Measurements from ENCODE around the gene C1QTNF6. TPM values are rescaled to one million over a fixed set of nuclear protein-coding genes. Genes with fewer than 3 reads are reported as not detected.

Gene C1QTNF6
- polyA plus RNA-seq, 2 of the 4 experiments (the other 2 are of a cell fraction): 18.6 to 24.5 TPM

- no peaks in the 10 kb centered on the region for H3K9me3 ChIP-seq
- DNase-seq (ENCODE audit: low read depth in 1 of 2, low spot score in 1 of 2): peak; percentile 74 to 97
- ATAC-seq: peak; percentile 49 to 86
- H3K27ac ChIP-seq: peak overlapping the region; percentile 99 to 100
- H3K4me1 ChIP-seq: peaks cover 52% of the 10 kb centered on the region
- peak; percentile 86 for TF ChIP-seq MYC (IDR thresholded peaks at IDR 0.05; ENCODE audit: borderline replicate concordance, low read length)
- TF ChIP-seq E2F6 (IDR thresholded peaks at IDR 0.05; ENCODE audit: borderline replicate concordance, low read depth): peak; percentile 86
- TF ChIP-seq NPAS2 (CRISPR knock-in tag; IDR thresholded peaks at IDR 0.05; ENCODE audit: borderline replicate concordance): no peak
- TF ChIP-seq JUN (IDR thresholded peaks at IDR 0.05): peak; percentile 66 to 69; a peak in 4 of 5 replicates
- TF ChIP-seq RNF2 (IDR thresholded peaks at IDR 0.05; ENCODE audit: borderline replicate concordance, low read depth): 0 out of 2 replicates have a peak, but pooled peaks have one; percentile 68
- peak; percentile 80; the same call in 1 of the 2 replicates for TF ChIP-seq HOXB5 (CRISPR knock-in tag; IDR thresholded peaks at IDR 0.05)
- no peak for TF ChIP-seq KDM1A (IDR thresholded peaks at IDR 0.05; ENCODE audit: low read depth)
- no peak for TF ChIP-seq CEBPB (IDR thresholded peaks at IDR 0.05)
- peak; percentile 57 to 76 for TF ChIP-seq RAD21 (conservative IDR thresholded peaks at IDR 0.05 in 1 of 2, IDR thresholded peaks at IDR 0.05 in 1 of 2)
- TF ChIP-seq ZFP36 (IDR thresholded peaks at IDR 0.05; ENCODE audit: borderline replicate concordance, partially characterized antibody): no peak
- TF ChIP-seq CHD2 (IDR thresholded peaks at IDR 0.05; ENCODE audit: low read length, partially characterized antibody): no peak
- no peak for TF ChIP-seq TP53 (CRISPR knock-in tag; IDR thresholded peaks at IDR 0.05)
- TF ChIP-seq, protein P1, sequence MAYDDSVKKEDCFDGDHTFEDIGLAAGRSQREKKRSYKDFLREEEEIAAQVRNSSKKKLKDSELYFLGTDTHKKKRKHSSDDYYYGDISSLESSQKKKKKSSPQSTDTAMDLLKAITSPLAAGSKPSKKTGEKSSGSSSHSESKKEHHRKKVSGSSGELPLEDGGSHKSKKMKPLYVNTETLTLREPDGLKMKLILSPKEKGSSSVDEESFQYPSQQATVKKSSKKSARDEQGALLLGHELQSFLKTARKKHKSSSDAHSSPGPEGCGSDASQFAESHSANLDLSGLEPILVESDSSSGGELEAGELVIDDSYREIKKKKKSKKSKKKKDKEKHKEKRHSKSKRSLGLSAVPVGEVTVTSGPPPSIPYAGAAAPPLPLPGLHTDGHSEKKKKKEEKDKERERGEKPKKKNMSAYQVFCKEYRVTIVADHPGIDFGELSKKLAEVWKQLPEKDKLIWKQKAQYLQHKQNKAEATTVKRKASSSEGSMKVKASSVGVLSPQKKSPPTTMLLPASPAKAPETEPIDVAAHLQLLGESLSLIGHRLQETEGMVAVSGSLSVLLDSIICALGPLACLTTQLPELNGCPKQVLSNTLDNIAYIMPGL (CRISPR knock-in tag; IDR thresholded peaks at IDR 0.05; ENCODE audit: borderline replicate concordance): no peak
- peak; percentile 58; the same call in 1 of the 2 replicates for TF ChIP-seq RARB (CRISPR knock-in tag; IDR thresholded peaks at IDR 0.05)
- peak; percentile 72 for TF ChIP-seq SMC3 (IDR thresholded peaks at IDR 0.05)
- peak; percentile 73 for TF ChIP-seq POLR2A (IDR thresholded peaks at IDR 0.05; ENCODE audit: low read length)
- TF ChIP-seq RCOR1 (IDR thresholded peaks at IDR 0.05; ENCODE audit: low read depth, low read length): no peak
- no peak for TF ChIP-seq FOSL2 (IDR thresholded peaks at IDR 0.05)
- 0 out of 2 replicates have a peak, but pooled peaks have one; percentile 10 for TF ChIP-seq FOSL2 (CRISPR knock-in tag; IDR thresholded peaks at IDR 0.05)
- peak; percentile 85 for TF ChIP-seq HOXB13 (CRISPR knock-in tag; IDR thresholded peaks at IDR 0.05; ENCODE audit: low read depth)
- TF ChIP-seq CTCF (IDR thresholded peaks at IDR 0.05): peak; percentile 78
- TF ChIP-seq ZSCAN20 (CRISPR knock-in tag; IDR thresholded peaks at IDR 0.05): no peak
- TF ChIP-seq JUNB (IDR thresholded peaks at IDR 0.05): no peak
- peak; percentile 63; the same call in 1 of the 2 replicates for TF ChIP-seq PHF8 (IDR thresholded peaks at IDR 0.05; ENCODE audit: borderline replicate concordance, low read depth)
- TF ChIP-seq, protein P2, sequence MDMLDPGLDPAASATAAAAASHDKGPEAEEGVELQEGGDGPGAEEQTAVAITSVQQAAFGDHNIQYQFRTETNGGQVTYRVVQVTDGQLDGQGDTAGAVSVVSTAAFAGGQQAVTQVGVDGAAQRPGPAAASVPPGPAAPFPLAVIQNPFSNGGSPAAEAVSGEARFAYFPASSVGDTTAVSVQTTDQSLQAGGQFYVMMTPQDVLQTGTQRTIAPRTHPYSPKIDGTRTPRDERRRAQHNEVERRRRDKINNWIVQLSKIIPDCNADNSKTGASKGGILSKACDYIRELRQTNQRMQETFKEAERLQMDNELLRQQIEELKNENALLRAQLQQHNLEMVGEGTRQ (IDR thresholded peaks at IDR 0.05): no peak
- peak; percentile 88 for TF ChIP-seq MAX (IDR thresholded peaks at IDR 0.05)
- H3K4me2 ChIP-seq: peak overlapping the region; percentile 98
- FAIRE-seq: no peak
- ChIA-PET CTCF (interaction anchor here (0.5 to 7.6 kb wide), 54 partner anchors 9 to 655 kb away, joined by 3 to 126 read pairs (median 4); partner anchors contain the start of gene C1QTNF6), POLR2A (interaction anchor here (0.6 to 1.5 kb wide), 18 partner anchors 10 to 680 kb away, joined by 3 to 9 read pairs (median 3); partner anchors contain the start of genes C1QTNF6 and KCTD17)
- H3K4me3 ChIP-seq: peak overlapping the region; percentile 69
- WGBS (ENCODE audit: missing lambda C conversion rate): under 1% methylated on average over 29 of the region's 58 CpGs
Observed at GRCh38 chr22:37199103-37199759, 11.2 kb upstream of the C1QTNF6 start.

Data from A549 (cell line).